Stomach (tissue), 4 donors: ENCODE measurements around the gene PLEKHS1.

Experiments
- CTCF ChIP-seq, 7 experiments: fragments of 450-650 bp in 4 of 7; fragments of 200-600 bp in 3 of 7; sonication (generic) in 3 of 7; IDR thresholded peaks; one replicate each; pipeline ENCODE4 v1.5.1; 2016 to 2019; ENCODE audit warnings: antibody characterized with exemption in 7 of 7, control low read depth in 2 of 7, mild to moderate bottlenecking in 1 of 7
- EP300 ChIP-seq: sonication (generic); formaldehyde crosslinking; IDR thresholded peaks from one replicate; pipeline ENCODE4 v1.6.1; 2017; ENCODE audit warnings: antibody characterized with exemption
- POLR2AphosphoS5 ChIP-seq, 3 donors: sonication (generic); formaldehyde crosslinking; IDR thresholded peaks; one replicate each; pipeline ENCODE4 v1.6.1; 2016; ENCODE audit warnings: antibody characterized with exemption in 3 of 3

- TF ChIP-seq CTCF (IDR thresholded peaks at IDR 0.05): no peak
- no peak for TF ChIP-seq EP300
- no peak for TF ChIP-seq POLR2AphosphoS5 (IDR thresholded peaks at IDR 0.05)
These were observed 15.6 kb upstream of the PLEKHS1 start for GRCh38 chr10:113735913-113736312.
